Mesenchymal stem cell (in vitro differentiated cells and primary cell): Measurements from ENCODE around the gene RGP1.

Source experiments
- DNase-seq: peaks from one replicate; pipeline ENCODE4 v3.0.0-alpha.2; 2013
- H2AFZ ChIP-seq: one replicate; pipeline ENCODE4 v1.6.1; 2013; ENCODE audit warnings: low read depth, mild to moderate bottlenecking, control low read depth, inconsistent platforms, low read length, moderate library complexity
- H2AK5ac ChIP-seq: 2 replicates; pipeline ENCODE4 v1.6.1; 2013; ENCODE audit warnings: low read length, moderate library complexity, mild to moderate bottlenecking, inconsistent platforms; ENCODE audit not compliant: severe bottlenecking
- H2BK120ac ChIP-seq: one replicate; pipeline ENCODE4 v1.6.1; 2013; ENCODE audit warnings: low read depth, mild to moderate bottlenecking, inconsistent platforms, low read length, moderate library complexity
- H2BK12ac ChIP-seq, 2 experiments: one replicate each; pipeline ENCODE4 v1.6.1; 2013; ENCODE audit warnings: inconsistent platforms in 2 of 2, low read length in 2 of 2, mild to moderate bottlenecking in 2 of 2, moderate library complexity in 2 of 2, control low read depth in 1 of 2
- H2BK15ac ChIP-seq: one replicate; pipeline ENCODE4 v1.6.1; 2013; ENCODE audit warnings: mild to moderate bottlenecking, low read depth, inconsistent platforms; ENCODE audit not compliant: poor library complexity, severe bottlenecking
- H2BK5ac ChIP-seq: 2 replicates; pipeline ENCODE4 v1.6.1; 2013; ENCODE audit warnings: low read depth, mild to moderate bottlenecking, low read length, control low read depth, inconsistent platforms; ENCODE audit not compliant: poor library complexity, severe bottlenecking
- H3K14ac ChIP-seq, 2 experiments: one replicate each; pipeline ENCODE4 v1.6.1; 2013; ENCODE audit warnings: inconsistent platforms in 2 of 2, low read length in 2 of 2, control low read depth in 1 of 2, mild to moderate bottlenecking in 1 of 2, moderate library complexity in 1 of 2
- H3K18ac ChIP-seq, 2 experiments: one replicate each; pipeline ENCODE4 v1.6.1; 2013; ENCODE audit warnings: inconsistent platforms in 2 of 2, low read length in 2 of 2, control low read depth in 1 of 2, low read depth in 1 of 2, mild to moderate bottlenecking in 1 of 2
- H3K23ac ChIP-seq, 2 experiments: one replicate each; pipeline ENCODE4 v1.6.1; 2013; ENCODE audit warnings: inconsistent platforms in 2 of 2, low read length in 2 of 2, mild to moderate bottlenecking in 2 of 2, moderate library complexity in 2 of 2, control low read depth in 1 of 2
- H3K27ac ChIP-seq: 2 replicates; pipeline ENCODE4 v1.5.1; 2013; ENCODE audit warnings: mild to moderate bottlenecking, moderate library complexity, low read length, control low read depth, inconsistent platforms; ENCODE audit not compliant: poor library complexity, severe bottlenecking
- H3K27me3 ChIP-seq, 2 experiments: 2 replicates each; pipeline versions ENCODE4 v1.6.1 to v1.7.0; 2013; ENCODE audit warnings: low read length in 2 of 2, mild to moderate bottlenecking in 2 of 2, moderate library complexity in 2 of 2, control low read depth in 1 of 2, inconsistent platforms in 1 of 2; ENCODE audit not compliant: control insufficient read depth in 1 of 2, insufficient read depth in 1 of 2
- H3K36me3 ChIP-seq, 2 experiments: 2 replicates each; pipeline versions ENCODE4 v1.6.1 to v1.7.0; 2013; ENCODE audit warnings: low read length in 2 of 2, control low read depth in 1 of 2, inconsistent platforms in 1 of 2, low read depth in 1 of 2, mild to moderate bottlenecking in 1 of 2; ENCODE audit not compliant: insufficient read depth in 2 of 2, control insufficient read depth in 1 of 2
- H3K4ac ChIP-seq, 2 experiments: one replicate each; pipeline ENCODE4 v1.6.1; 2013; ENCODE audit warnings: inconsistent platforms in 2 of 2, low read length in 2 of 2, mild to moderate bottlenecking in 2 of 2, moderate library complexity in 2 of 2, control low read depth in 1 of 2, low read depth in 1 of 2
- H3K4me1 ChIP-seq: 2 replicates; pipeline ENCODE4 v1.6.1; 2013; ENCODE audit warnings: low read depth, low read length, control low read depth; ENCODE audit not compliant: control insufficient read depth, insufficient read depth
- H3K4me2 ChIP-seq: 2 replicates; pipeline ENCODE4 v1.6.1; 2013; ENCODE audit warnings: low read length, mild to moderate bottlenecking, inconsistent platforms; ENCODE audit not compliant: poor library complexity, severe bottlenecking
- H3K4me3 ChIP-seq, 2 experiments: 2 replicates each; pipeline versions ENCODE4 v1.5.1 to v1.7.0; 2013; ENCODE audit warnings: low read length in 2 of 2, mild to moderate bottlenecking in 2 of 2, control low read depth in 1 of 2, low read depth in 1 of 2; ENCODE audit not compliant: insufficient read depth in 1 of 2
- H3K79me1 ChIP-seq: replicated peaks from 2 replicates; pipeline ENCODE4 v1.6.1; 2013; ENCODE audit warnings: mild to moderate bottlenecking, control low read depth, low read length, inconsistent platforms; ENCODE audit not compliant: poor library complexity, severe bottlenecking
- H3K9ac ChIP-seq: 2 replicates; pipeline ENCODE4 v1.7.0; 2013; ENCODE audit warnings: mild to moderate bottlenecking, low read length, moderate library complexity
- H3K9me3 ChIP-seq: 2 replicates; pipeline ENCODE4 v1.7.0; 2013; ENCODE audit warnings: mild to moderate bottlenecking, low read length; ENCODE audit not compliant: control insufficient read depth
- H4K8ac ChIP-seq: one replicate; pipeline ENCODE4 v1.6.1; 2013; ENCODE audit warnings: inconsistent platforms, mild to moderate bottlenecking, low read length, moderate library complexity
- H4K91ac ChIP-seq: one replicate; pipeline ENCODE4 v1.6.1; 2013; ENCODE audit warnings: mild to moderate bottlenecking, low read length, inconsistent platforms
- WGBS: methylation state at CpG from one replicate; pipeline ENCODE4 v1.1.7; 2013; ENCODE audit warnings: mixed read lengths; 5-methylcytosine and 5-hydroxymethylcytosine counted together

The RGP1 gene

DNA sequence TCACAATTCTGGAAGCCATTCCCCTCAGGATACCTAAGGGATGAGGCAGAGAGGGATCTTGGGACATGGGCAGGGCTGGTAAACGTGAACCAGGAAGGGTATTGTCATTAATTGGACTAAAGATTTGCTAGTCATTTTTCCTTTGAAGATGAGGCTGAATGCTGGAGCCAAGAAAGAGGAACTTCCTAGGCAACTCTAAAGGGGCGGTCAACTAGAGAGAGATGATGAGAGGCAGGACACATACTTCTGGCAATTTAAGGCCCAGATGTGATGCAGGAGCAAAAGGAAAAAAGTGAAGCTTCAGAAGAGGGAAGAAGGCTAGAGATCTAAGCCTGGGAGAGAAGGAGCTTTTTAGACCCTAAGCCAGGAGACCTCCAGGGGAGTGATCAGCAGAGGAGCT, 5.6 kb upstream of the RGP1 start:
- Histone ChIP-seq H3K14ac (no peak overlapping the region), H3K4me2 (no peak overlapping the region), H4K91ac (no peak overlapping the region), H2BK12ac (no peak overlapping the region), H3K23ac (no peak overlapping the region), H2BK120ac (no peak overlapping the region), H4K8ac (no peak overlapping the region), H3K27me3 (no peaks in the 10 kb centered on the region), H3K27ac (no peak overlapping the region), H3K18ac (no peak overlapping the region), H2AK5ac (no peak overlapping the region), H2BK15ac (no peak overlapping the region), H2BK5ac (no peak overlapping the region), H3K4ac (no peak overlapping the region), H3K36me3 (peaks cover 48 to 64% of the 10 kb centered on the region in 2 experiments), H3K4me3 (no peak overlapping the region), H3K9ac (no peak overlapping the region), H3K4me1 (peaks cover 5% of the 10 kb centered on the region), H3K79me1 (peaks cover 37% of the 10 kb centered on the region), H3K9me3 (no peaks in the 10 kb centered on the region), H2AFZ (no peak overlapping the region)
- 89% methylated on average over 2 of the region's 2 CpGs for WGBS
- no peak for DNase-seq

GRCh38 chr9:35743880-35744518, 5.1 kb upstream of the RGP1 start:
- WGBS, result 88% methylated on average over 7 of the region's 8 CpGs
- DNase-seq, result no peak
- H4K8ac ChIP-seq, result no peak overlapping the region
- no peaks in the 10 kb centered on the region for H3K27me3 ChIP-seq
- H2BK5ac ChIP-seq, result no peak overlapping the region
- no peak overlapping the region for H3K4me3 ChIP-seq
- no peak overlapping the region for H3K18ac ChIP-seq
- no peak overlapping the region for H2BK12ac ChIP-seq
- H2BK120ac ChIP-seq, result no peak overlapping the region
- H3K14ac ChIP-seq, result no peak overlapping the region
- no peak overlapping the region for H4K91ac ChIP-seq
- no peak overlapping the region for H3K27ac ChIP-seq
- H3K4ac ChIP-seq, result no peak overlapping the region
- no peak overlapping the region for H2AK5ac ChIP-seq
- H3K36me3 ChIP-seq, result peaks cover 42 to 59% of the 10 kb centered on the region in 2 experiments
- no peak overlapping the region for H2AFZ ChIP-seq
- H3K9me3 ChIP-seq, result no peaks in the 10 kb centered on the region
- H3K4me1 ChIP-seq, result peaks cover 5% of the 10 kb centered on the region
- H3K79me1 ChIP-seq, result peaks cover 34% of the 10 kb centered on the region
- H3K23ac ChIP-seq, result no peak overlapping the region
- no peak overlapping the region for H3K9ac ChIP-seq
- no peak overlapping the region for H3K4me2 ChIP-seq
- H2BK15ac ChIP-seq, result no peak overlapping the region

- no peak overlapping the region for H3K18ac ChIP-seq
Measured at GRCh38 chr9:35745569-35745968, 3.5 kb upstream of the RGP1 start.

GRCh38 chr9:35746583-35746982, 2.5 kb upstream of the RGP1 start:
- no peak overlapping the region for H3K4ac ChIP-seq
- no peak overlapping the region for H2BK5ac ChIP-seq
- H2BK15ac ChIP-seq, result no peak overlapping the region
- peak overlapping the region; percentile 88 for H3K4me2 ChIP-seq
- H3K4me3 ChIP-seq, result peak overlapping the region in 1 of 2 experiments; percentile 95
- H3K79me1 ChIP-seq, result peaks cover 28% of the 10 kb centered on the region
- no peak overlapping the region for H3K23ac ChIP-seq
- no peak overlapping the region for H3K14ac ChIP-seq
- no peak for DNase-seq
- peaks cover 16% of the 10 kb centered on the region for H3K4me1 ChIP-seq
- peak overlapping the region; percentile 93 for H3K9ac ChIP-seq
- no peak overlapping the region for H4K8ac ChIP-seq
- H2AFZ ChIP-seq, result no peak overlapping the region
- H3K27me3 ChIP-seq, result no peaks in the 10 kb centered on the region
- 83% methylated on average over 3 of the region's 3 CpGs for WGBS
- H2BK120ac ChIP-seq, result no peak overlapping the region
- H2AK5ac ChIP-seq, result no peak overlapping the region
- no peaks in the 10 kb centered on the region for H3K9me3 ChIP-seq
- H3K18ac ChIP-seq, result no peak overlapping the region
- no peak overlapping the region for H3K27ac ChIP-seq
- H2BK12ac ChIP-seq, result no peak overlapping the region
- no peak overlapping the region for H4K91ac ChIP-seq
- peaks cover 28 to 50% of the 10 kb centered on the region in 2 experiments for H3K36me3 ChIP-seq

More at GRCh38 chr9:35745569-35745968, 3.5 kb upstream of the RGP1 start:
- H2BK15ac ChIP-seq, result no peak overlapping the region
- no peak overlapping the region for H3K9ac ChIP-seq
- no peaks in the 10 kb centered on the region for H3K9me3 ChIP-seq
- H4K91ac ChIP-seq, result no peak overlapping the region
- H3K36me3 ChIP-seq, result peaks cover 27 to 46% of the 10 kb centered on the region in 2 experiments
- H3K23ac ChIP-seq, result no peak overlapping the region
- no peak overlapping the region for H2BK12ac ChIP-seq
- H2AK5ac ChIP-seq, result no peak overlapping the region
- no peak overlapping the region for H2AFZ ChIP-seq
- no peak overlapping the region for H3K14ac ChIP-seq
- H3K4me1 ChIP-seq, result peaks cover 15% of the 10 kb centered on the region
- WGBS, result 86% methylated on average over 1 of the region's 1 CpG
- no peak overlapping the region for H2BK5ac ChIP-seq
- no peak overlapping the region for H3K27ac ChIP-seq
- no peak overlapping the region for H3K4ac ChIP-seq
- H3K4me3 ChIP-seq, result peak overlapping the region in 1 of 2 experiments; percentile 95
- no peak overlapping the region for H2BK120ac ChIP-seq
- no peak for DNase-seq
- H3K4me2 ChIP-seq, result no peak overlapping the region
- H3K27me3 ChIP-seq, result no peaks in the 10 kb centered on the region
- no peak overlapping the region for H4K8ac ChIP-seq
- H3K79me1 ChIP-seq, result peaks cover 26% of the 10 kb centered on the region
